ENCODE data around the gene MIER2.

MIER2 gene

GRCh38 chr19:309206-309565 lies 35.4 kb downstream of the MIER2 start:
- no peak for DNase-seq (ENCODE audit: low read depth in 4 of 4, low spot score in 1 of 4)

GRCh38 chr19:308471-309205 lies 36.0 kb downstream of the MIER2 start:
- DNase-seq (ENCODE audit: low read depth in 4 of 4, low spot score in 1 of 4), result no peak

DNA sequence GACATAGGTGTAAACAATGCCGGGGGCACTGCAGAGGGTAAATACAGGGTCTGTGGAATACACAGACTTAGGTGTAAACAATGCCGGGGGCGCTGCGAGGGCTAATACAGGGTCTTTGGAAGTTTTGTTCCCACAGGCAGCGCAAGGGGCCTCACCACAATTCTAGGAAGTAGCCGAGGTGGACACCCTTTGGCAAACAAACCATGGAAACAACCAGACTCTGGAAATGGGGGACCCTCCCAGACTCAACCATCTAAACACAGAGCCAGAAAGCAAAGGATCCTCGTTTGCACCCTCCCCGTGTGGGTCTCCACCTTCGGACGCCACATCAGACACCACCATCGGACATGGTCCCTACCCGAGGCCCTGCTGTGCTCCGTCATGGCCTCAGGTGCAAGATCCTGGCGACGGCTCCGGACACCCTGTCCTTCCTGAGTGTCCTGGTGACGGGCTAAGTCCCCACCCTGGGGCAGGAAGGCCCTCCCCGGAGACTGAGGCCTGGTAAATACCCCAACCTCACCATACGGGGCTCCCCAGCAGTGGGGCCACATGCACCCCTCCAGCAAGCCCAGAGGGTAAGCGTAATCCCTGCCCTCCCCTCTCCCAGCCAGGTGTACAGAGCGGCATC lies 36.7 kb downstream of the MIER2 start:
- no peak for DNase-seq (ENCODE audit: low read depth in 4 of 4, low spot score in 1 of 4)

- DNase-seq (ENCODE audit: low read depth in 4 of 4, low spot score in 1 of 4), result no peak
Observed at GRCh38 chr19:307111-307531, 37.5 kb downstream of the MIER2 start.

DNA sequence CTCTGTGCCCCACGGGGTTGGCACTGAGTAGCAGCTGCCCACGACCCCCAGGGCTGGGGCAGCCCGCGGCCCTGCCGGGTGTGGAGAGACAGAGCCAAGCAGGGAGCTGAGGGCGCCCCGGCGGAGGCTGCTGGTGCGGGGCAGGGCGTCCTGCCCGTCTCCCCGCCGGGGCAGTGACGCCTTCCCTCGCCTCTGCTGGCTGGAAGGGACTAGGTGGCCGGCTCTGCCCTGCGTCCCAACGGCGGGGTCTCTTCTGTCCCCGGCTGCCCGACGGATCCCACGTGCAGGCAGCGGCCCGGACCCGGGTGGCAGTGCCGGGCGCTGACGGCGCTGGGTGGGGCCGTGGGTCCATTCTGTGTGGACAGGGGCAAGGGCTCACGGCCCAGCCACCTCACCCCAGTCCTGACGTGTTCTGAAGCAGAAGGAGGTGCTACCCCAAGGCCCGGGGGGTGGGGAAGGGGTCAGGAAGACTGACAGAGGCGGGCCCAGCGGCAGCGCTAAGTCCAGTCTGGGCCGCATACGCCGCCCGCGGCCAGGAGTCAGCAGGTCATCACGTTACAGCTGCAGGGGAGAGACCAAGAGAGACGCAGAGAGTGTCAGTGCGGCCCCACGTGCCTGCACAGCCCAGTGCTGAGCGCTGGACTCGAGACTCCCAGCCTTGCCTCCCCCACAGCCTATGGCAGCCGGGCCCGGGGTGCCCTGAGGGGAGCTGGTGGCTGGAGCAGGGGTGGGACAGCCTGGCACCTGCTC lies 38.3 kb downstream of the MIER2 start:
- DNase-seq (ENCODE audit: low read depth in 4 of 4, low spot score in 1 of 4), result no peak

DNA sequence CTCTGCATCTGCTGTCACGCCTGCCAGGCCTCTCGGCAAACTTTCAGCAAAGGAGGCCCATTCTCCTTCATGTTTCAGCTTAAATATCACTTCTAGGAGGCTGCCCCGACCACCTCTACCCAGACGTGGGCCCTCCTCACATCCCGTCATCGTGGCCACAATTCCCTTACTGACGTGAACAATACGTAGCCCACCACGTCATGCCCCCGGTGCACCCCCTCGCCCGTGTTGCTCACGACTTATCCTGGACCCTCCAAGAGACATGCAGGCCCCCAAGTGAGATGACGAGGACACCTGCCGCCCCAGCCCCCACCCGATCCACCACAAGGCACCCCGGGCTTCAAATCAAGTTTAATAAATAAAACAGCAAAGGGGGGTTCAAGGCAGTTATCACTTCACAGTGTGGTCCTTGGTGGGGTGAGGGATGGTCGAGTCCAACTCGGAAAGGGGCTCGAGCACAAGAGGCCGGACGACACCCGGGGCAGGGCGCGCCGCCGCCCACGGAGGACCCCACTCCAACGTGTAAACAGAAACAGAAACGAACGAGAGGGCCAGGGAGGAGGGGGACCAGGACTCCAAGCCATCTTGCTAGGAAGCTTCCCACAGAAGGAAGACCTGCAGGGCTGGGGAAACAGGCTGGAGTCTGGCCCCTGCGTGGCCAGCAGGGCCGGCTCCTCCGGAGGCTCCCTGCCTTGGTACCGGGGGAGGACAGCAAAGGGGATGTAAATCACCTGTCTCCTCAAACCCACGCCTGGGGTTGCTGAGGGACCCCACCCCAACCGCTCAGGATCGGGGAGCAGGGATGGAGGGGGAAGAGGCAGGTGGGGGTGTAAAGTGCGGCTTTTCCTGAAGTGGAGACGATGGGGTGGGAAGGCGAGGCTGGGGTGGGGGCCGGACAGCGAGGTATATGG lies 39.1 kb downstream of the MIER2 start:
- DNase-seq (ENCODE audit: low read depth in 4 of 4, low spot score in 1 of 4), result no peak

GRCh38 chr19:296476-297225 lies 47.9 kb downstream of the MIER2 start:
- no peak for DNase-seq (ENCODE audit: low read depth in 4 of 4, low spot score in 1 of 4)

DNA sequence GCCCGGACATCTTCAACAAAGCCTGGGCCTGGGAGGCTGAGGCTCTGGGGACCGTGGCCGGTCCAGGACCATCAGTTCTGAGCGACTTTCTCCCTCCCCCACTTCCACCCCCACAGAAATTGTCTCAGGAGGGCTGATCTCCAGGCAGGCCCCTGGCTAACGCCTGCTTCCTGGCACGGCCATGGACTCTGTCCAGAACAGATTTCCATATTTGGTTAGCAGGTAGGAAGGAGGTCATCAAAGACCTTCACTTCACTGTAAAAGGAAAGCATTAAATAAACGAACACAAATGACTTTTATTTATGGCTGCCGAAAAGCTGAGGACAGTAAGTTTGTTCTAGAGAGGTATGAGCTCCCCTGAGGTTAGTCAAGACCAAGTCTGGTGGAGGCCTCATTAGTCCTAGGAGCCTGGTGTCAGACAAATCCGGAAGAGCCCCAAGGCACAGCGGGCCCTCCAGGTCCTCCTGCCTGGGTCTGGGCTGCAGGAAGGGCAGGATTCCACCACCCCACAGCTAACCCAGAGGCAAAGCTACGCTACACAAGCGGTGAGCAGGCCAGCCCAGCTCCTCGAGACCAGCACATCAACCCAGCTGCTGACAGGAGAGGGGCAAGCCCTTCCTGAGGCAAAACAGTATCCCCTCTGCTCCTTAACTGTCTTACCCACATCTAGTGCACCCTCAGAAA lies 48.8 kb downstream of the MIER2 start:
- DNase-seq (ENCODE audit: low read depth in 4 of 4, low spot score in 1 of 4), result no peak

DNA sequence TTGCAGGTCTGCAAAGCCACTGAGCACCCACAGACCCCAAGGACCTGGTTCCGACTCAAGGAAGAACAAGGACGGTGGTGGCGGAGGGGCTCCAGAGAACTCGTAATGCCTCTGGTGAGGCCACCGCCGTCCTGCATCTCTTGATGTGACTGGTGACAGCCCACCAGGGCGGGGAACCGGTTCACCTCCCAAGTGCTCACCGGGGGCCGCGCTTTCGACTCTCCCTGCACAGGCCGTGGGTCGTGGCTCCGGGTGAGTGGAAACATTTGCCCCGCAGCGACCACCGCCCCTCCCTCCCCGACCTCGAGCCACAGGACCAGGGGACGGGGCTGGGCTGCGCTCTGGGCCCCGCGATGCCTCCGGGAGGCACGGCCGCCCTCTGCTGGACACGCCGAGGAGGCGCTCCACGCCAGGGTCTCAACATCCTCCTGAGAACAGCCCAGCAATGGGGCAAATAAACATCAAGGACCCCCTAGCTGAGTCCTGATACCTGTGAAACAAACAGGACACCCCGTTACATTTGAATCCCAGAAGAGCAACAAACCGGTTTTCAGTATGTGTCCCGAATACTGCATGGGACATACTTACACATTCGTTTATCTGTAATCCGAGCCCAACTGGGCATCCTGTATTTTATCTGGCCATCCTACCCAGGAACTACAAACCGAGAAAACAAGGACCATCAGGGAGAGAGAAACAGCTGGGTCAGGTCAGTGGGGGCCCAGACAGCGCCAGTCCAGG lies 49.5 kb downstream of the MIER2 start:
- peak in 2 of 4 experiments; percentile 28 to 33 for DNase-seq (ENCODE audit: low read depth in 4 of 4, low spot score in 1 of 4)

DNA sequence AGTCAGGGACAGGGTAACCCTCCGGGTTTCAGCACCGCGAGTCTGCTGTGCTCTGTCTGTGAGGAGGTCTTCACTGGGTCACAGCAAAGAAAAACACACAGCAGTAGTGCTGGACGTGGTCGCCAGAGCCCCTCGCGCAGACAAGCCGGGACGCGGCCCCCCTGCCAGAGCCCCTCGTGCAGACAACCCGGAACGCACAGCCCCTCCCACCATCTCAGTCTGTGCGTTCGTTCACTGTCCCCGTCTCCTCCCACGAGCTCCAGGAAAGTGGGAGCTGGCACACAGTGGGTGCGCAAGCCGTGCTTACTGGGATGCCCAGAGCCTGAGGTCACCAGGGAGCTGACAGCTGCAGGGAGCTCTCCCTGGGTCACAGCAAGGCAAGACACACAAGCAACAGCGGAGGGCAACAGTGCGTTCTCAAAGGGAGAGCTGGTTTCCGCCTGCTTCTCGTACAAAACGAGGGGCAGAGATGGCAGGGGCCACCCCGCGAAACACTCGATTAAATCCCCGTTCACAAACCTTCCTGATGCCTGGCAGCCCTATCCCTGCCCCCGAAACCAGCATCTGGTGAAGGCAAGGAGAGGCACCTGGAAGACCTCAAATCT lies 50.2 kb downstream of the MIER2 start:
- no peak for DNase-seq (ENCODE audit: low read depth in 4 of 4, low spot score in 1 of 4)

GRCh38 chr19:293436-294110 lies 51.0 kb downstream of the MIER2 start:
- DNase-seq (ENCODE audit: low read depth in 4 of 4, low spot score in 1 of 4), result no peak

DNA sequence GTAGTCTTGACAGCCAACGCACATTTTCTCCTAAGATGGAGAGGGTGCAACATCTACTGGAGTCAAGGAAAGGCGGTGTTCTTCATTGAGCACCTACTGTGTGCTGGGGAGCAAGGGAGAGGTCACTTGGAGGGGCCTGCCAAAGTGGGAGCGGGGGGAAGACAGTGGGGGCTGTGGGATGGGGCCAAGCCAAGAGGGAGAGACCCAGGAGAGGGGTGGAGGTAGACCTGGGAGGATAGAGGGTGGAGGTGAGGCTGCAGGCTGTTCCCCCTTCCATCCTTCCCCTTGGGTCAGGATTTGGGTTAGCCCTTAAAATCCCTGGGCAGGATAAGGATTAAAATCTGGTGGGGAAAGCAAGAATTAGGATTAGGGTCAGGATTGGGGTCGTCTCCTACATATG lies 51.6 kb downstream of the MIER2 start:
- DNase-seq (ENCODE audit: low read depth in 4 of 4, low spot score in 1 of 4), result no peak

GRCh38 chr19:292281-292884 lies 52.2 kb downstream of the MIER2 start:
- no peak for DNase-seq (ENCODE audit: low read depth in 4 of 4, low spot score in 1 of 4)

DNA sequence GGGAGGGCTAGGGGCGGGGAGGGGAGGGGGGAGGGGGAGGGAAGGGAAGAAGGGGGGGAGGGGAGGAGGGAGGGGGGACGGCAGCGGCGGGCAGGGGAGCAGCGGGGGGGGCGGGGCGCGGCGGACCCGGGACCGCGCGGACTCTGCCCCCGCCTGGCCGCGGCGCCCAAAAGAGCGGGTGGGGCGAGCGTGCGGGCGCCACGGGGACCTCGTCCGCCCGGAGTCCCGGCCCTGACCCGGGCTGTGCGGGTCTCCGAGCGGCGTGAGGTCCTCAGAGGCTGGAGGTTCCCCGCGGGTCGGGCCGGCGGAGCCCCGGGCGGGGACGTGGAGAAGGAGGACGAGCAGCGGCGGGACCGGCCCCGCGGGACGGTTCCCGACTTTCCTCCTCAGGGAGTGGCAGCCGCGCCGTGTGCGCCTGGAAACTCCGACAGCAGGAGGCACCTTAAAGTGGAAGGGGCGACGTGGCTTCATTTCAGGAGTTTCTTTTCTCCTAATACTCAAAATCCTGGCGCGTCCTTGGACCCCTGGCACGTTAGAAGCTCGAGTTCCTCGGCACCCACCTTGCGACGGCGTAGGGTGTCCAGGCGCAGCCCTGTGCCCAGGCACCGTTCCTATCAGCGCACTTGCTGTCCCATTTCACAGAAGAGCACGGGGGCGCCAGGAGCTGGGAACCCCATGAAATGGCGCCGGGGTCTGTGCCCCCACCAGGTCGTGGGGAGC lies 52.9 kb downstream of the MIER2 start:
- DNase-seq (ENCODE audit: low read depth in 4 of 4, low spot score in 1 of 4), result no peak

- no peak for DNase-seq (ENCODE audit: low read depth in 4 of 4, low spot score in 1 of 4)
Observed at GRCh38 chr19:291006-291521, 53.5 kb downstream of the MIER2 start, which contains the start of gene PLPP2. TSS of gene PLPP2 (minus strand) at chr19:291403. CDS start at chr19:291336, 67 bp downstream.

- peak in 1 of 4 experiments; percentile 20 for DNase-seq (ENCODE audit: low read depth in 4 of 4, low spot score in 1 of 4)
Observed at GRCh38 chr19:290372-291005, 54.1 kb downstream of the MIER2 start.
